Left colon (tissue), 2 donors: ENCODE data around the gene LTBP2. TPM values are rescaled to one million over a fixed set of nuclear protein-coding genes. Genes with fewer than 3 reads are reported as not detected.

ENCODE experiments used
- ATAC-seq: fragments of 200-7000 bp; cut with Tn5 transposase; one replicate; pipeline ENCODE4 v1.9.1; 2020; ENCODE audit warnings: mild to moderate bottlenecking, moderate library complexity
- DNase-seq, 2 donors: peaks; one replicate each; pipeline ENCODE4 v3.0.0-alpha.2; 2020
- intact Hi-C, 2 donors: fragments of 100-400 bp; cut with DNase I in 1 of 2; cut with micrococcal nuclease in 1 of 2; formaldehyde crosslinking; loops; one replicate each; pipeline versions ENCODE4 v1.11.2 to v1.14.0; 2022; cut with DNase I, micrococcal nuclease
- long read RNA-seq: library from polyadenylated mRNA; unstranded; transcript quantifications from one replicate; pipeline ENCODE4 v2.0.0, GENCODE V29; 2021
- total RNA-seq, 2 donors: library from RNA; stranded (reverse); fragmentation: NEBNext Ultra II Directional; extraction: Animal tissue kit (Norgen Biotek cat#: 25700); gene quantifications; one replicate each; pipeline ENCODE4 v1.2.1, GENCODE V29; 2021
- donor health status: DM: no; HTN: no; CAD: no.
- donor health status: DM: yes; HTN: yes; CAD: no.

The LTBP2 gene
- total RNA-seq: 1 to 10 TPM; 2.8 to 6.4 TPM
- long read RNA-seq, partial matches to known transcripts: 4 of 4 reads
- long read RNA-seq, other reads (novel, unspliced or antisense): 0 of 4 reads

GRCh38 chr14:74611650-74612349 lies at the start of gene LTBP2:
TSS of gene LTBP2 (minus strand) at chr14:74612237. CDS start at chr14:74611944, 293 bp downstream.
- DNase-seq: peak in 1 of 2 donors; percentile 33
- intact Hi-C loops: loop anchor here in 1 of 2 donors (10.0 kb wide), 1 partner anchor 117 kb away; the partner anchor contains the start of genes ISCA2 and NPC2
- ATAC-seq: peak; percentile 32

DNA sequence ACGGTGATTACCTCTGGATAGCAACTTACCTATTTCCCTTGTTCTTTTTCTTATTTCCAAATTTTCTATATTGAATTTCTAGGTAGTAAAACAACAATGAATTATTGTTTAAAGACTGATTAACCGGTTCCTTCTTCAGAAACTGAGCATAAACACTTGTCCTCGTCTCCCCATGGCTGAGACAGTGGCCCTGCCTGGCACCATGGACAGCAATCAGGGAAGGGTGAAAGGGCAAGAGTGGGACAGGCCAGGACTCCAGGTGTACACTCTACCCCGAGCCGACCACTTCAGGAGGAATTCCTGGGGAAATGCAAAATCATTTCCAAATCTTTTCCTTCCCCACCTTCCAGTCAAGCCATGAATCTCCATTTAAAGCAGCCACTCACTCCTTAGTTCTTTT lies 48.8 kb upstream of the LTBP2 start:
- no peak for DNase-seq
- intact Hi-C loops: no loop called here

GRCh38 chr14:74660167-74660566 lies 48.1 kb upstream of the LTBP2 start:
- DNase-seq (no peak), ATAC-seq (peak; percentile 28)
- intact Hi-C loops: no loop called here

More for the DNA sequence above, 48.8 kb upstream of the LTBP2 start:
- ATAC-seq: no peak

DNA sequence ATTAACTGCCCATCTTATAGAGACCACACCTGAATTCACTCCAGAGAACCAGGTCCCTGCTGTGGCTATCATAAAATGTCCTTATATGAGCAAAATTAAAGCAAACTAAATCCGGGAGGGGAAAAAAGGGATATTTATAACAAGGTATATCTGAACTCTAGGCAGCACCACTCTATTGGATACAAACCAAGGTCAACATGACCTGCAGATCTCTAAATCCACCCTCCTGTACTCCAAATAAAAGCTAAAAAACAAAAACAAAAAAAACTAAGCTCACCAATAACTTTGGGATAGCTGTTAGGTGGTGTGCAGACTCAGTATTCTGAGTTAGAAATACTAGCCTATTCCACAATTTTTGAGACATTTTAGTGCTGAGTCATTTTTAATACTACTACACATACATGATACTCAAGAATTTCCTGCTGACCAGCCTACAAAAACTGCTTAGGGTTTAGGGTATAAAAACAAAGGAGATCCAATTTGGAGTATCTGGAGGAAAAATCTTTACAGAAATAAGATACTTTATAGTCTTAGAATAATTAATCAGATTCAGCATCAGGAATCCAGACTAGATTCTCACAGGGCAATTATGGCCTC lies 46.6 kb upstream of the LTBP2 start:
- ATAC-seq: no peak
- intact Hi-C loops: no loop called here

GRCh38 chr14:74656964-74657363 lies 44.9 kb upstream of the LTBP2 start:
- intact Hi-C loops: no loop called here

More for the DNA sequence above, 46.6 kb upstream of the LTBP2 start:
- no peak for DNase-seq

GRCh38 chr14:74655599-74656395 lies 43.8 kb upstream of the LTBP2 start:
- intact Hi-C loops: no loop called here
- DNase-seq: no peak
- ATAC-seq: no peak

More at GRCh38 chr14:74656964-74657363, 44.9 kb upstream of the LTBP2 start:
- DNase-seq (no peak), ATAC-seq (no peak)

DNA sequence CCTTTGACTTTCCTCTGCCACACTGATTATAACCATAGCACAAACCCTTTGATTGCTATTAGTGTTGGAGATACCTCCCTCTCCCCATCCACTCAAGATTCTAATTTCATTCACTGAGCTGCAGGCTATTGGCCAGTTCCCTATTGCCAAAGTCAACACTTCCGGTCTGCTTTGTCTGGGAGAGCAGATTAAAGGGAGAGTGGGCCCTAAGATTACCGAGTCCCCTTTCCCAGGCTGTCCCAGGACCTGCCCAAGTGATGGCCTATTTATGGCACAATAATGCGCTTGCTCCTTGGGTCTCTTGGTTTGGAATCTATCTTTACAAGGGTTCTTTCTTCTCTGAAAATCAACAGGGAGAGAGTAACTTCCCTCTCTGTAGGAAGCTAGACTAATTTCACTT lies 42.9 kb upstream of the LTBP2 start:
- DNase-seq: no peak
- intact Hi-C loops: no loop called here
- no peak for ATAC-seq

- no peak for DNase-seq
- ATAC-seq: no peak
- intact Hi-C loops: no loop called here
Measured at GRCh38 chr14:74653386-74654138, 41.5 kb upstream of the LTBP2 start.

GRCh38 chr14:74652541-74652940 lies 40.5 kb upstream of the LTBP2 start:
- DNase-seq: no peak
- intact Hi-C loops: no loop called here
- ATAC-seq: no peak

GRCh38 chr14:74650927-74651686 lies 39.1 kb upstream of the LTBP2 start:
- DNase-seq (no peak), ATAC-seq (no peak)
- intact Hi-C loops: no loop called here

DNA sequence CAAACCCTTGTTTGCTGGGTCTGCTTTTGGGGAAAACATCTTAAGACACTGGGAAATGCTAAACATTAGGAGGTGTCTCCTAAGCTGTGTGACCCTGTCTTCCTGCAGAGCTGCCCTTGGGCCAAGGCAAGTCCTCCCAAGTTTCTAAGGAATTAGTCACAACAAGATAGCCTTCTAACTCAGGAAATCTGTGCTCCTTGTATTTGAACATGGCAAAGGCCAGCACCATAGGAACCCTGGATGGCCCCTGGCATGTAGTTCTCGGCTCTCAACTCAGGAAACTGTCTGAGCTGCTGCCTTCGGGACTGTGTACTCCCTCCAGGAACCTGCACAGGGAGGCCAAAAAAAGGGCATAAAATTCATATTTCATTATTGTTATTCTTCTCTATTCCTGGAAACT lies 37.6 kb upstream of the LTBP2 start:
- no peak for DNase-seq
- ATAC-seq: no peak
- intact Hi-C loops: no loop called here

- DNase-seq (no peak), ATAC-seq (no peak)
- intact Hi-C loops: no loop called here
Measured at GRCh38 chr14:74649167-74649566, 37.1 kb upstream of the LTBP2 start.

GRCh38 chr14:74648601-74649000 lies 36.6 kb upstream of the LTBP2 start:
- ATAC-seq (no peak), DNase-seq (no peak)
- intact Hi-C loops: no loop called here

DNA sequence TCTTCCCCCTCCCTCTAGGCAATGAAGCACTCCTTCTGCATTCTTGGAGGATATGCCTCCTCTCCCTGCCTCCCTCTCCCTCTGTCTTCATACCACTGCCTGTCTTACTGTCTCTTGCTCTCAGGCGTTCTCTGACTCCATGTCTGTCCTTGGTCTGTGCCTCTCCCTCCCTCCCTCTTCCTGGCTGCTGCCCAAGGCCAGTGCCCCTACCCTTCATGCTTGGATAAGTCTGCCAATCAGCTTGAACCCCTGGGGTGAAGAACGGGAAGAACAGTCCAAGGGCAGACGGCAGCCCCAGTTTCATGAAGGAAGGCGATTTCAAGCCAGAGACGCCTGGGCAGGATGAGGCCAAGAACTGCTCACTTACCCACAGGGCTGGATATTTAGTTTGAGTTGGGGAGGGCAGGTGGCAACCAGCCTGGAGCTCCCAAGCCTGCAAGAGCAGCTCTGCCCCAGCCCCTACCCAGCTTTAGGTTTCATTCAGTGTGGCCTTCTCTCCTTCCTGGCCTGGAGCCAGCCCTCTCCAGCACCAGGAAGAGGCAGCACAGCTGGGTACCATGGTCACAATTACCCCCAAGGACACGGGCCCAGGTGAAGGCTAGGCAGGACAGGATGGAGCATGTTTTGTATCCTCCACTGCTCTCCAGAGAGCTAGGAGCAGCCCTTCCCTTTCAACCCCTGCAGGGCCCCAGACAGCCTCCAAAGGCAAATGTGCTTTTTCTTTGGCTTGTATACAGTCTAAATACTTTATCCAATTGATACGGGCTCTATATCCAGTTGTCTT lies 35.8 kb upstream of the LTBP2 start:
- no peak for DNase-seq
- intact Hi-C loops: no loop called here
- ATAC-seq: peak; percentile 42

- ATAC-seq (no peak), DNase-seq (no peak)
- intact Hi-C loops: no loop called here
Measured at GRCh38 chr14:74647061-74647677, 35.1 kb upstream of the LTBP2 start.

DNA sequence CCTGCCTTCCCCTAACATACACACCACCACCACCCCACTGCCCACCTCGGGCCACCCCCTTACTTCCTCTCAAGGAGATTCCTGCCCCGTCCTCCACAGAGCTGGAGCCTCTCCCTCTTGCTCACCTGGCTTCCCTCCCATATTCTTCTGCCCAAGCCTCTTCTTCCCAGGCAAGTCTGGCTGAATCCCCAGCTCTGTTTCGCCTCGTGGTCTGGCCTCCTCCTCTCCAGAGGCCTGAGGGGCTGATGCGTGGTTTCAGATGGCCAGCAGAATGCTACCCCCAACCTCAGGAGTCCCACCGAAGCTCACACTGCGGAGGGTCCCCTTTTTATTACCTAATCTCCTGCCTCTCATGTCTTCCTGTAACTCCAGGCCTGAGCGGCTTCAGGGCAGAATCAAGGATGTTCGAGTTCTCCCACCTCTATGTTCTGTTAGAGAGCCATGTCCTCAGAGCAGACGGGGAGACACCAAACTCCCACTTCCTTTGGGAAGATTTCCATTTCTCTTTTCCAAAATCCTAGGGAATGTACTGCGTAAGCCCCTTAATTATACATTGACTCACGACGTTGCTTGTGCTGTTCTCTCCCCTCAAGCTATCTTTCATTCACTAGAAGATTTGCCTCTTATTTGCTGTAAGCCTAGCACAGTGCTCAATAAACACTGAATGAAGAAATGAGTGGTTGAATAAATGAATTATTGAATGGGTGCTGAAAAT lies 33.9 kb upstream of the LTBP2 start:
- intact Hi-C loops: no loop called here
- ATAC-seq (no peak), DNase-seq (no peak)
